ENCODE results near the gene CABCOCO1.
A peak's percentile ranks its signal among the peaks of the same experiment; 100 is the strongest.
"Not testable (repeated sequence)": the region's sequence is repeated elsewhere in the genome, so short reads cannot be mapped to it uniquely, and the experiment has no call there.

The CABCOCO1 gene

DNA sequence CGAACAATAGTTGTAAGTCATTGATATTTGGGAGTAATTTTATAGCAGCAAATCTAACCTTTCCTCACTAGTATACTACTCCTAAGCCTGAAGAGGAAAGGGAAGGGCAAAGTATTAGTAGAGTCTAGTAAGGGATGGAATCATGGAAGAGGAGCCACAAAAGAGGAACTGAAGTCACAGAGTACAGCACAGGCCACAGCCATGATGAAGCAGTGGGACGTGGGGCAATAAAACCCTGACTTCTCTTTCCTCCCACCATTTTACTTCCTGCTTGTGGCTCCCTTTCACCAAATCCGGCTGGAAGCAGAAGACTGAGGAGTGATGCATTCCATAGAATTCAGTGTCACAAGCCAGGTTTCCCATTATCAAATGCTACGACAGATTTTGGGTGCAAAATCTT lies 58.7 kb downstream of the CABCOCO1 start:
- DNase-seq, result no peak

DNA sequence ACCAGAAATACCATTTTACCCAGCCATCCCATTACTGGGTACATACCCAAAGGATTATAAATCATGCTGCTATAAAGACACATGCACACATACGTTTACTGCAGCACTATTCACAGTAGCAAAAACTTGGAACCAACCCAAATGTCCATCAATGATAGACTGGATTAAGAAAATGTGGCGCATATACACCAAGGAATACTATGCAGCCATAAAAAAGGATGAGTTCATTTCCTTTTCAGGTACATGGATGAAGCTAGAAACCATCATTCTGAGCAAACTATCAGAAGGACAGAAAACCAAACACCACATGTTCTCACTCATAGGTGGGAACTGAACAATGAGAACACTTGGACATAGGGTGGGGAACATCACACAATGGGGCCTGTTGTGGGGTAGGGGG lies 62.5 kb downstream of the CABCOCO1 start:
- DNase-seq, result not testable (repeated sequence)

DNA sequence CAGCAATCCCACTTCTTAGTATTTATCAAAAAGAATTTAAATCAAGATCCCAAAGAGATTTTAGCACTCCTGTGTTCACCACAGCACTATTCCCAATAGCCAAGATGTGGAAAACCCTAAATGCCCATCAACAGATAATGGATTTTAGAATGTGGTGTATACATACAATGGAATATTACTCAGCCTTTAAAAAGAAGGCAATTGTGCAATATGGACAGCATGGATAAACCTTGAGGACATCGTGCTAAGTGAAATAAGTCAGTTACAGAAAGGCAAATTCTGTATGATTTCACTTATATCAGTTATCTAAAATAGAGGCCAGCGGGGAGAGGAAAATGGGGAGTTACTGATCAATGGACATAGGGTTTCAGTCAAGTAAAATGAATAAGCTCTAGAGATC lies 66.9 kb downstream of the CABCOCO1 start:
- no peak for DNase-seq

DNA sequence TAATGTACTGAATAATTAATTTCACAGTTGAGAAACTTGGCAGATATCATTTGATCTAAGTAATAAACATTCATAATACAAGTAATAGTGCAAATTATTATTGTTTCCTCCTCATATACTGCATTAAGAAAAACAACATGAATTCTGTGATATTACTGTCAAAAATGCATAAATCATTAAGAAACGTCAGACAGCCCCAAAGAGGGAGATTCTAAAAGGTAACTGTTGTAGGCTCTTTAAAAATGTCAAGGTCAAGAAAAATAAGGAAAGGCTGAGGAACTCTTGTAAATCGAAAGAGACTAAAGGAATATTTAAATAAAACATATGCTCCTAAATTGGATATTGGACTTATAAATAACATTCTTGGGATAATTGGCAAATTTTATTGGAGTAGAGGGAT lies 67.9 kb downstream of the CABCOCO1 start:
- no peak for DNase-seq

DNA sequence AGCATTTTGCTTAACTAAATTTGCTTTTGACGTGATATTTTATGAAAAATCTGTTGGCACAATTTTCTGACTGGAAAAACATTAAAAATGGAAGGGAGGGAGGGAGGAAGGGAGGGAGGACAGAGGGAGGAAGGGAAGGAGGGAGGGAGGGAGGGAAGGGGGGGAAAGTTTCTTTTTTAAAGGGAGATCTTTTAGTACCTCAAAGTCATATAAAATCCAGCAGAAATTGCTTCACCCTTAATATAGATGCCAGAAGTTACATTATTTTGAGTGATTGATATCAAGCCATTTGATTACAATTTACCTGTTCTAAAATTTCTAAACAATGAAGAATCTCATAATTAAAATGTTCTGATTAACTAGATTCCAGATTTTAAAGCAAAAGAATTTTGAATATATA lies 68.9 kb downstream of the CABCOCO1 start:
- DNase-seq, result no peak

DNA sequence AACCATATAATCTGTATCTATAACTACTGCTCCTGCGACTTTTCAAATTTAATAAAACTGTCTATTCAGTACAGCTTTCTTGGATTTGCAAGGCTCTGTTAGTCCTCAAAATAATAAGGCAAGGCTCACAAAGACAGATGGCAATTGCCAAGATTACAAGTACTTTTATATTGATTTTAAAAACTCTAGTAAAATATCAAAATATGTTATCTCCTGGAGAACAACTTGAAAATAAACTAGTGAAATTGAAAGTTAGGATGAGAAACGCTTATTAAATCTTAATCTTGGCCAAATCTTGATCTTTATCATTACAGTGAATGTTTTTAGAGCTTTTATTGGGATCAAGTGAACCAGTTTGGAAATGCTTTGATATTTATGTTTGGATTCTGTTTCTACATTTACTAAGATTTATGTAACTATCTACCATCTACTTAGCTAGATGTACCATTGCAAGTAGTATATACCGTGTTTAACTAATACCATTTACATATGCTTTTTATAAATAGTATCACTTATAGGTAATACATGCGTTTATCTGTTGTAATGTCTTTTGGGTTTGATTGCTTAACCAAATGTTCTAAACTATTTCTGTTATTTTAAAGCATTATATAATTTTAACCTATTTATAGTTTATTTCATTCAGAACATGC lies 70.0 kb downstream of the CABCOCO1 start:
- DNase-seq, result no peak

GRCh38 chr10:61733358-61733940 lies 70.7 kb downstream of the CABCOCO1 start:
- no peak for DNase-seq

GRCh38 chr10:61735882-61736281 lies 73.2 kb downstream of the CABCOCO1 start:
- DNase-seq, result no peak

DNA sequence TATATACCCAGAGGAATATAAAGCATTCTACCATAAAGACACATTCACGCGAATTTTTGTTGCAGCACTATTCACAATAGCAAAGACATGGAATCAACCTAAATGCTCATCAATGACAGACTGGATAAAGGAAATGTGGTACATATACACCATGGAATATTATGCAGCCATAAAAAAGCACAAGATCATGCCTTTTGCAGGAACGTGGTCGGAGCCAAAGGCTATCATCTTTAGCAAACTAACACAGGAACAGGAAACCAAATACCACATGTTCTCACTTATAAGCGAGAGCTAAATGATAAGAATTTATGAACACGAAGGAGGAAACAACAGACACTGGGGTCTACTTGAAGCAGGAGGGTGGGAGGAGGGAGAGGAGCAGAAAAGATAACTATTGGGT lies 74.7 kb downstream of the CABCOCO1 start:
- DNase-seq, result not testable (repeated sequence)

- no peak for DNase-seq
Observed at GRCh38 chr10:61742812-61743211, 80.1 kb downstream of the CABCOCO1 start.

- DNase-seq, result no peak
Observed at GRCh38 chr10:61744469-61744868, 81.7 kb downstream of the CABCOCO1 start.

GRCh38 chr10:61746377-61746776 lies 83.6 kb downstream of the CABCOCO1 start:
- no peak for DNase-seq

GRCh38 chr10:61747307-61747706 lies 84.6 kb downstream of the CABCOCO1 start:
- DNase-seq, result no peak

- no peak for DNase-seq
Observed at GRCh38 chr10:61749291-61749690, 86.6 kb downstream of the CABCOCO1 start.

GRCh38 chr10:61750943-61751471 lies 88.3 kb downstream of the CABCOCO1 start:
- peak; percentile 25 for DNase-seq

DNA sequence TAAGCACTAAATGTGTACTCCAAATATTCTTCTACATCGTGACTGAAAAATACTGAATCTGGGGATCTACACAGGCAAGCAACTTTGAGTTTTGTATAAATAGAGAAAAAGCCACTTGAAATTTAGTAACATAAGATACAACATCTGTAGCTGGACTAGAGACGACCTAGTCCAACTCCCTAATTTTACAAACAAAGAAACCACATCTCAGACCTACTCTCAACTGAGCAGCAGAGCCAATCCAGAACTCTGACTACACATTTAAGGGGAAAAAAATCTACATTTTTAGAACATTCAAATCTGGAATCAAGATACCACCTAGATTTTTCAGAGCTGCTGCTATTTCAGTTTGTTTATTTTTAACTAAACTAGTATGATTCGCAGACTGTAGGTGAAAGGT lies 88.9 kb downstream of the CABCOCO1 start:
- no peak for DNase-seq

- DNase-seq, result no peak
Observed at GRCh38 chr10:61752111-61753011, 89.6 kb downstream of the CABCOCO1 start.

GRCh38 chr10:61753453-61753852 lies 90.7 kb downstream of the CABCOCO1 start:
- no peak for DNase-seq

GRCh38 chr10:61754587-61755550 lies 92.1 kb downstream of the CABCOCO1 start:
- peak; percentile 73 for DNase-seq

DNA sequence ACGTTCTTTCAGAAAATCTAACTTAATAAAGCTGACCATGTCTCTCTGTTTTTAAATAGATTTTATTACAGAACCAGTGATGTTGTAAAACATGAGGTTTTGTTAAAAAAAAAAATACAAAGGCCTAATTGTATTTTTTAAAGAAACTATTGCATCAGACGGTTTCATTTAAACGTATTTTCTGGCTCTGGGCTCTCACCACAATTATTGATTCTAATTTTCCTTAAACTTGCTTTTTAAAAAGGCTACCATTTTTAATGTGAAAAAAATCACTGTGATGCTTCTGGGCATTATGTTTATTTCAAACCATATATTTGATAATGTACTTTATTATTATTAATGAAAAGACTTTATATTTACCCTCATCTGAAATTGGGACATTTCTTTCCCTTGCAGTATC lies 94.3 kb downstream of the CABCOCO1 start:
- no peak for DNase-seq

- no peak for DNase-seq
Observed at GRCh38 chr10:61757525-61758397, 95.0 kb downstream of the CABCOCO1 start.
